ENCODE results near the gene CYB561D2.
A peak's percentile ranks its signal among the peaks of the same experiment; 100 is the strongest.

DNA sequence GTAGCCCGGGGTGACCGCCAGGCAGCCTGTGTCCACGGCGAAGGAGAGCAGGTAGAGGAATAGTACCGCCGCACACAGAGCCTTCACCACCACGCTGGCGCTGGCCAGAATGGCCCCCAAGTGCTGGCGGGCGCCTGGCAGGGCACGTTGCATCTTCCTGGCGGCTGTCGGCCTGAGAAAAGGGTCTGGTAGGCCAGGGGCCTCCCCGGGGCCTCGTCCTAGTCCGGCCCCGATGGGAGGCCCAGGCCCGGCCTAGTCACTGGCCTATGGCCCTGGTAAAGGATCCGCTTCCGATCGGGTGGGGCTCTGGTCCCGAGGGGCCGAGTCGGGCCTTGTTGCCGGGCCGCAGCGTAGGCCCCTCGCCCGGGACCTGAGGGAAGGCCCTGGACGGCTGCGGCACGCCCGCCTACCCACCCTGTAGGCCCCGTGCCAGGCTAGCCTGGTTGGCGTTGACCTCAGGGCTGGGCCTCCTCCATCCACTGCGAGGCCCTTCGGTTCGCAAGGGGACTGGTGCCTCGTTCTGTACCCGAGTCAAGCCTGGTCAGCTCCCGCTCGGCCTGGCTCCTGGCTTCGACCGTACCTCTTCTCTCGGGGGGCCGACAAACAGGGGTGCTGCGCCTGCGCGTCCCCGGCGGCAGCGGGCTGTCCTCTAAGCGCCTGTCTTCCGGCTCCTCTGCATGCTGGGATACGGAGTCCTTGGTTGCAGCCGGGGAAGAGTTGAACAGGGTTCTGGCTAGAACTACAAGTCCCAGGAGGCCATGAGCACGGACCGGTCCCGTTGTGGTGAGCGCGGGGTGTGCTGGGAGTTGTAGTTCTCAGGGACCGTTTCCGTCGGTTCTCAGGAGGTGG is 8.5 kb downstream of the CYB561D2 start, which contains the start of gene TMEM115:
- TF ChIP-seq, protein P1, sequence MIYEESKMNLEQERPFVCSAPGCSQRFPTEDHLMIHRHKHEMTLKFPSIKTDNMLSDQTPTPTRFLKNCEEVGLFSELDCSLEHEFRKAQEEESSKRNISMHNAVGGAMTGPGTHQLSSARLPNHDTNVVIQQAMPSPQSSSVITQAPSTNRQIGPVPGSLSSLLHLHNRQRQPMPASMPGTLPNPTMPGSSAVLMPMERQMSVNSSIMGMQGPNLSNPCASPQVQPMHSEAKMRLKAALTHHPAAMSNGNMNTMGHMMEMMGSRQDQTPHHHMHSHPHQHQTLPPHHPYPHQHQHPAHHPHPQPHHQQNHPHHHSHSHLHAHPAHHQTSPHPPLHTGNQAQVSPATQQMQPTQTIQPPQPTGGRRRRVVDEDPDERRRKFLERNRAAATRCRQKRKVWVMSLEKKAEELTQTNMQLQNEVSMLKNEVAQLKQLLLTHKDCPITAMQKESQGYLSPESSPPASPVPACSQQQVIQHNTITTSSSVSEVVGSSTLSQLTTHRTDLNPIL (CRISPR knock-in tag; IDR thresholded peaks at IDR 0.05; ENCODE audit: low read depth) = no peak
- TF ChIP-seq, protein P2, sequence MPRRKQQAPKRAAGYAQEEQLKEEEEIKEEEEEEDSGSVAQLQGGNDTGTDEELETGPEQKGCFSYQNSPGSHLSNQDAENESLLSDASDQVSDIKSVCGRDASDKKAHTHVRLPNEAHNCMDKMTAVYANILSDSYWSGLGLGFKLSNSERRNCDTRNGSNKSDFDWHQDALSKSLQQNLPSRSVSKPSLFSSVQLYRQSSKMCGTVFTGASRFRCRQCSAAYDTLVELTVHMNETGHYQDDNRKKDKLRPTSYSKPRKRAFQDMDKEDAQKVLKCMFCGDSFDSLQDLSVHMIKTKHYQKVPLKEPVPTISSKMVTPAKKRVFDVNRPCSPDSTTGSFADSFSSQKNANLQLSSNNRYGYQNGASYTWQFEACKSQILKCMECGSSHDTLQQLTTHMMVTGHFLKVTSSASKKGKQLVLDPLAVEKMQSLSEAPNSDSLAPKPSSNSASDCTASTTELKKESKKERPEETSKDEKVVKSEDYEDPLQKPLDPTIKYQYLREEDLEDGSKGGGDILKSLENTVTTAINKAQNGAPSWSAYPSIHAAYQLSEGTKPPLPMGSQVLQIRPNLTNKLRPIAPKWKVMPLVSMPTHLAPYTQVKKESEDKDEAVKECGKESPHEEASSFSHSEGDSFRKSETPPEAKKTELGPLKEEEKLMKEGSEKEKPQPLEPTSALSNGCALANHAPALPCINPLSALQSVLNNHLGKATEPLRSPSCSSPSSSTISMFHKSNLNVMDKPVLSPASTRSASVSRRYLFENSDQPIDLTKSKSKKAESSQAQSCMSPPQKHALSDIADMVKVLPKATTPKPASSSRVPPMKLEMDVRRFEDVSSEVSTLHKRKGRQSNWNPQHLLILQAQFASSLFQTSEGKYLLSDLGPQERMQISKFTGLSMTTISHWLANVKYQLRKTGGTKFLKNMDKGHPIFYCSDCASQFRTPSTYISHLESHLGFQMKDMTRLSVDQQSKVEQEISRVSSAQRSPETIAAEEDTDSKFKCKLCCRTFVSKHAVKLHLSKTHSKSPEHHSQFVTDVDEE (CRISPR knock-in tag; IDR thresholded peaks at IDR 0.05) = 0 out of 2 replicates have a peak, but pooled peaks have one; percentile 74
- TF ChIP-seq ZNF565 (CRISPR knock-in tag; conservative IDR thresholded peaks at IDR 0.05; ENCODE audit: low read depth) = no peak
- no peak for TF ChIP-seq RARB (CRISPR knock-in tag; IDR thresholded peaks at IDR 0.05)
- TF ChIP-seq BACH2 (CRISPR knock-in tag; IDR thresholded peaks at IDR 0.05; ENCODE audit: borderline replicate concordance) = no peak
- no peak for TF ChIP-seq ZC3H10 (CRISPR knock-in tag; IDR thresholded peaks at IDR 0.05)
- no peak for TF ChIP-seq GLIS3 (CRISPR knock-in tag; IDR thresholded peaks at IDR 0.05)
- no peak for TF ChIP-seq ARNTL (CRISPR knock-in tag; IDR thresholded peaks at IDR 0.05; ENCODE audit: borderline replicate concordance, low read depth)
